H9 (cell line): ENCODE results near the gene FAM149A. TPM values are rescaled to one million over a fixed set of nuclear protein-coding genes. Genes with fewer than 3 reads are reported as not detected.

Experiments used
- DNase-seq: peaks from one replicate; pipeline ENCODE4 v3.0.0-alpha.2; 2017
- H2AFZ ChIP-seq: one replicate; pipeline ENCODE4 v1.6.1; 2013; ENCODE audit warnings: mild to moderate bottlenecking, low read length, control low read depth, moderate library complexity
- H2AK5ac ChIP-seq: 2 replicates; pipeline ENCODE4 v1.6.1; 2013; ENCODE audit warnings: low read length, control low read depth, mixed read lengths; ENCODE audit not compliant: insufficient read length
- H2BK120ac ChIP-seq: one replicate; pipeline ENCODE4 v1.6.1; 2013; ENCODE audit warnings: low read depth, mild to moderate bottlenecking, low read length, control low read depth, inconsistent platforms; ENCODE audit not compliant: poor library complexity, severe bottlenecking
- H2BK12ac ChIP-seq: 2 replicates; pipeline ENCODE4 v1.6.1; 2013; ENCODE audit warnings: low read length, control low read depth, mixed read lengths, low read depth; ENCODE audit not compliant: insufficient read length
- H2BK15ac ChIP-seq: 2 replicates; pipeline ENCODE4 v1.6.1; 2013; ENCODE audit warnings: low read depth, low read length, control low read depth
- H2BK20ac ChIP-seq: one replicate; pipeline ENCODE4 v1.6.1; 2013; ENCODE audit warnings: low read depth, mild to moderate bottlenecking, low read length, control low read depth, inconsistent platforms; ENCODE audit not compliant: poor library complexity, severe bottlenecking
- H2BK5ac ChIP-seq: 2 replicates; pipeline ENCODE4 v1.6.1; 2013; ENCODE audit warnings: low read length, control low read depth, mixed read lengths; ENCODE audit not compliant: insufficient read length
- H3K14ac ChIP-seq: 2 replicates; pipeline ENCODE4 v1.6.1; 2013; ENCODE audit warnings: low read length, control low read depth; ENCODE audit not compliant: insufficient read depth
- H3K18ac ChIP-seq: 2 replicates; pipeline ENCODE4 v1.6.1; 2013; ENCODE audit warnings: low read depth, mild to moderate bottlenecking, mixed read lengths, low read length, control low read depth; ENCODE audit not compliant: insufficient read length
- H3K23ac ChIP-seq: 2 replicates; pipeline ENCODE4 v1.6.1; 2013; ENCODE audit warnings: low read length, control low read depth, mixed read lengths, low read depth; ENCODE audit not compliant: insufficient read length
- H3K23me2 ChIP-seq: 2 replicates; pipeline ENCODE4 v1.6.1; 2013; ENCODE audit warnings: low read depth, mild to moderate bottlenecking, mixed read lengths, low read length, control low read depth; ENCODE audit not compliant: insufficient read length, poor library complexity, severe bottlenecking
- H3K27ac ChIP-seq: 2 replicates; pipeline ENCODE4 v1.5.1; 2013; ENCODE audit warnings: low read length, control low read depth, mixed read lengths, low read depth; ENCODE audit not compliant: insufficient read length
- H3K27me3 ChIP-seq: 2 replicates; pipeline ENCODE4 v1.6.1; 2013; ENCODE audit warnings: low read length, control low read depth, inconsistent platforms; ENCODE audit not compliant: insufficient read depth
- H3K4ac ChIP-seq: 2 replicates; pipeline ENCODE4 v1.6.1; 2013; ENCODE audit warnings: low read depth, mild to moderate bottlenecking, control low read depth, inconsistent platforms, low read length, moderate library complexity
- H3K4me1 ChIP-seq: 2 replicates; pipeline ENCODE4 v1.6.1; 2013; ENCODE audit warnings: low read length, control low read depth, inconsistent platforms; ENCODE audit not compliant: insufficient read depth
- H3K4me2 ChIP-seq: 2 replicates; pipeline ENCODE4 v1.6.1; 2013; ENCODE audit warnings: low read length, control low read depth, mixed read lengths; ENCODE audit not compliant: insufficient read length, insufficient read depth
- H3K56ac ChIP-seq: 2 replicates; pipeline ENCODE4 v1.6.1; 2013; ENCODE audit warnings: low read depth, mild to moderate bottlenecking, mixed read lengths, low read length, control low read depth; ENCODE audit not compliant: insufficient read length
- H3K79me1 ChIP-seq: 2 replicates; pipeline ENCODE4 v1.6.1; 2013; ENCODE audit warnings: low read depth, mild to moderate bottlenecking, moderate library complexity, low read length, control low read depth, inconsistent platforms; ENCODE audit not compliant: insufficient read depth, poor library complexity, severe bottlenecking
- H3K79me2 ChIP-seq: 2 replicates; pipeline ENCODE4 v1.6.1; 2013; ENCODE audit warnings: low read length, control low read depth, inconsistent platforms; ENCODE audit not compliant: insufficient read depth
- H3K9ac ChIP-seq: 2 replicates; pipeline ENCODE4 v1.6.1; 2013; ENCODE audit warnings: low read length, control low read depth, mixed read lengths; ENCODE audit not compliant: insufficient read length; ENCODE audit errors: extremely low read depth
- H3K9me3 ChIP-seq: one replicate; pipeline ENCODE4 v1.6.1; 2013; ENCODE audit warnings: low read depth, low read length, inconsistent platforms; ENCODE audit not compliant: control insufficient read depth
- H3T11ph ChIP-seq: one replicate; pipeline ENCODE4 v1.6.1; 2013; ENCODE audit warnings: mild to moderate bottlenecking, low read length, control low read depth, inconsistent platforms
- H4K20me1 ChIP-seq: one replicate; pipeline ENCODE4 v1.6.1; 2013; ENCODE audit not compliant: control insufficient read depth, insufficient read length, insufficient read depth
- H4K5ac ChIP-seq: 2 replicates; pipeline ENCODE4 v1.6.1; 2013; ENCODE audit warnings: low read depth, mild to moderate bottlenecking, mixed read lengths, low read length, control low read depth; ENCODE audit not compliant: insufficient read length
- H4K8ac ChIP-seq: replicated peaks from 2 replicates; pipeline ENCODE4 v1.6.1; 2013; ENCODE audit warnings: low read length, control low read depth, mixed read lengths, low read depth; ENCODE audit not compliant: insufficient read length
- H4K91ac ChIP-seq: 2 replicates; pipeline ENCODE4 v1.6.1; 2013; ENCODE audit warnings: low read depth, mild to moderate bottlenecking, moderate library complexity, mixed read lengths, low read length, control low read depth; ENCODE audit not compliant: insufficient read length
- H3K27ac Mint-ChIP-seq, 3 experiments: 2 replicates in 2 of 3; 3 replicates in 1 of 3; pipeline ENCODE4 v1.8.0; 2020 to 2021; ENCODE audit warnings: mixed read lengths in 3 of 3, mild to moderate bottlenecking in 1 of 3, moderate library complexity in 1 of 3
- H3K27me3 Mint-ChIP-seq: 2 replicates; pipeline ENCODE4 v1.8.0; 2021; ENCODE audit warnings: low read depth, mild to moderate bottlenecking, moderate library complexity, mixed read lengths
- H3K36me3 Mint-ChIP-seq, 3 experiments: 2 replicates in 2 of 3; 3 replicates in 1 of 3; pipeline ENCODE4 v1.8.0; 2020 to 2021; ENCODE audit warnings: low read depth in 3 of 3, mixed read lengths in 3 of 3; ENCODE audit not compliant: insufficient read depth in 1 of 3
- H3K4me1 Mint-ChIP-seq, 2 experiments: 2 replicates each; pipeline ENCODE4 v1.8.0; 2020; ENCODE audit warnings: mixed read lengths in 2 of 2
- H3K4me3 Mint-ChIP-seq, 2 experiments: 2 replicates in 1 of 2; 3 replicates in 1 of 2; pipeline ENCODE4 v1.8.0; 2020 to 2021; ENCODE audit warnings: mild to moderate bottlenecking in 2 of 2, mixed read lengths in 2 of 2, moderate library complexity in 1 of 2
- H3K9me3 Mint-ChIP-seq, 2 experiments: 2 replicates in 1 of 2; 3 replicates in 1 of 2; pipeline ENCODE4 v1.8.0; 2020; ENCODE audit warnings: mild to moderate bottlenecking in 2 of 2, mixed read lengths in 2 of 2, moderate library complexity in 1 of 2
- CTCF ChIP-seq: fragments of 200-600 bp; sonication (generic); conservative IDR thresholded peaks from 3 replicates; pipeline ENCODE4 v1.8.0; 2021; ENCODE audit warnings: antibody characterized with exemption, mild to moderate bottlenecking
- WGBS: extraction: QIAGEN DNeasy Blood & Tissue Kit; methylation state at CpG from one replicate; pipeline ENCODE4 v1.1.7; 2013; ENCODE audit warnings: missing lambda C conversion rate, low lambda C conversion rate, mixed read lengths; ENCODE audit not compliant: insufficient read length; ENCODE audit errors: extremely low coverage; 5-methylcytosine and 5-hydroxymethylcytosine counted together
- total RNA-seq: library from RNA; stranded (reverse); gene quantifications from 2 replicates; pipeline ENCODE4 v1.2.1, GENCODE V29; 2021

FAM149A gene
- total RNA-seq, 1 experiment from 2014 or later: 5.9 TPM

- Histone ChIP-seq H3K23me2 (no peaks in the 10 kb centered on the region), H3K79me1 (no peaks in the 10 kb centered on the region), H4K8ac (no peak overlapping the region), H4K5ac (no peak overlapping the region), H4K91ac (no peak overlapping the region), H3K23ac (no peak overlapping the region), H2BK120ac (no peak overlapping the region), H2BK12ac (no peak overlapping the region), H3K4me2 (no peak overlapping the region), H3K9ac (no peak overlapping the region), H2AK5ac (no peak overlapping the region), H3K27ac (no peak overlapping the region), H3K56ac (no peak overlapping the region), H3K9me3 (no peaks in the 10 kb centered on the region), H2BK5ac (no peak overlapping the region), H3K27me3 (no peaks in the 10 kb centered on the region), H2AFZ (no peak overlapping the region), H3T11ph (no peak overlapping the region), H3K4me1 (no peaks in the 10 kb centered on the region), H3K18ac (no peak overlapping the region), H3K14ac (no peak overlapping the region), H3K4ac (no peak overlapping the region), H2BK15ac (no peak overlapping the region), H2BK20ac (no peak overlapping the region), H3K79me2 (no peaks in the 10 kb centered on the region), H4K20me1 (no peaks in the 10 kb centered on the region)
- no peak for TF ChIP-seq CTCF
- H3K9me3 Mint-ChIP-seq: 0 out of 5 replicates have a peak, but pooled peaks cover 0 to 8% of the 10 kb centered on the region in 2 experiments
- DNase-seq: no peak
- H3K27ac Mint-ChIP-seq: no peak overlapping the region
- H3K36me3 Mint-ChIP-seq: peaks cover 0 to 18% (median 0%) of the 10 kb centered on the region in 3 experiments; a peak in 3 of 7 replicates
- H3K27me3 Mint-ChIP-seq: no peaks in the 10 kb centered on the region
- peaks cover 23 to 25% of the 10 kb centered on the region in 2 experiments for H3K4me1 Mint-ChIP-seq
- no CpG with 5 or more reads among the region's 15 CpGs for WGBS
- H3K4me3 Mint-ChIP-seq: no peak overlapping the region
Observed at GRCh38 chr4:186166852-186167512, 62.5 kb downstream of the FAM149A start.
